Cardiac muscle cell (in vitro differentiated cells and primary cell): ENCODE data around the gene FERD3L. TPM values are rescaled to one million over a fixed set of nuclear protein-coding genes. Genes with fewer than 3 reads are reported as not detected.
A peak's percentile ranks its signal among the peaks of the same experiment; 100 is the strongest.

Experiments
- DNase-seq, 2 donors: peaks; one replicate each; pipeline versions ENCODE4 v3.0.0 to v3.0.0-alpha.2; 2010 to 2017; ENCODE audit warnings: low read depth in 1 of 2, low spot score in 1 of 2
- H3K27ac ChIP-seq: fragments of 200-600 bp; sonication (generic); 2 replicates; pipeline ENCODE4 v1.5.1; 2016
- H3K27me3 ChIP-seq: fragments of 200-600 bp; sonication (generic); 2 replicates; pipeline ENCODE4 v1.6.0; 2016; ENCODE audit warnings: control low read depth
- H3K36me3 ChIP-seq: fragments of 200-600 bp; sonication (generic); 2 replicates; pipeline ENCODE4 v1.5.1; 2016; ENCODE audit warnings: control low read depth
- H3K4me1 ChIP-seq: fragments of 200-600 bp; sonication (generic); 2 replicates; pipeline ENCODE4 v1.8.1; 2017; ENCODE audit warnings: low read depth, mild to moderate bottlenecking, mixed run types
- H3K4me3 ChIP-seq: fragments of 200-600 bp; sonication (generic); 2 replicates; pipeline ENCODE4 v1.5.1; 2016; ENCODE audit warnings: mild to moderate bottlenecking
- H3K9me3 ChIP-seq: fragments of 200-600 bp; sonication (generic); 2 replicates; pipeline ENCODE4 v1.5.1; 2017; ENCODE audit warnings: low read depth, mild to moderate bottlenecking, control low read depth
- CTCF ChIP-seq: IDR thresholded peaks from 2 replicates; pipeline ENCODE4 v1.5.1; 2012; ENCODE audit warnings: low read depth, mild to moderate bottlenecking, low read length
- polyA plus RNA-seq: library from polyadenylated mRNA; unstranded; fragments of >200 nt; fragmentation: Nextera tagmentation; extraction: Ambion mirVana; gene quantifications from 2 replicates; pipeline ENCODE4 v1.2.1, GENCODE V29; 2016
- total RNA-seq: library from RNA; depleted of rRNA; stranded (reverse); fragments of >200 nt; gene quantifications from 2 replicates; pipeline ENCODE4 v1.2.3, GENCODE V29; 2016

The FERD3L gene
- total and polyA plus RNA-seq, 2 experiments from 2014 or later = not detected

DNA sequence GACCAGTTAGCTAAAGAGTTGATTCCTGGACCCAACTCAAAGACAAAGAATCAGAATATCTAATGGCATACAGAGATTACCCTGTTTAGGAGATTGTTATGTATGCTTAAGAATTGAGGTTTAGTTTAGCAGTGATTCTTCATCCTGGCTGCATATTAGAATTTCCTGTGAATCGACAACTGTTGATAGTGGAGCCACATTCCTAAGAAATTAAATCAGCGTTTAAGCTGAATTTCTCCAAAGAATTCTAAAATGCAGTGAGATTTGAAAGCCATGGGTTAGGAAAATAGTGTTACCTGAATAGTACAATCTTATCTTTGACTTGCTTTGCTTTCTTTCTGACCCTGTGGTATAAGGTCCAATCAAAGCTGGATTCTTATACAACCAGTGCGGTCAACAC is 16.4 kb upstream of the FERD3L start:
- peak in 1 of 2 donors; percentile 8 for DNase-seq
- Histone ChIP-seq H3K36me3 (no peaks in the 10 kb centered on the region), H3K9me3 (no peaks in the 10 kb centered on the region), H3K27ac (no peak overlapping the region), H3K4me3 (no peak overlapping the region), H3K27me3 (peaks cover 15% of the 10 kb centered on the region), H3K4me1 (no peaks in the 10 kb centered on the region)
- no peak for TF ChIP-seq CTCF

- TF ChIP-seq CTCF = no peak
- H3K4me1 ChIP-seq = peaks cover 4% of the 10 kb centered on the region
These were observed 1.5 kb upstream of the FERD3L start for GRCh38 chr7:19146699-19147098.

GRCh38 chr7:19145434-19146115 is 354 bp upstream of the FERD3L start:
- no peaks in the 10 kb centered on the region for H3K9me3 ChIP-seq
- no peak overlapping the region for H3K27ac ChIP-seq
- no peaks in the 10 kb centered on the region for H3K36me3 ChIP-seq
- no peak for TF ChIP-seq CTCF
- H3K4me3 ChIP-seq = no peak overlapping the region
- peak in 1 of 2 donors; percentile 23 for DNase-seq
- peaks cover 70% of the 10 kb centered on the region for H3K27me3 ChIP-seq
- H3K4me1 ChIP-seq = peaks cover 4% of the 10 kb centered on the region

More at GRCh38 chr7:19146699-19147098, 1.5 kb upstream of the FERD3L start:
- H3K4me3 ChIP-seq = no peak overlapping the region
- peak; percentile 60 to 73 for DNase-seq
- H3K27ac ChIP-seq = no peak overlapping the region
- peaks cover 59% of the 10 kb centered on the region for H3K27me3 ChIP-seq
- H3K36me3 ChIP-seq = no peaks in the 10 kb centered on the region
- no peaks in the 10 kb centered on the region for H3K9me3 ChIP-seq

GRCh38 chr7:19143881-19144574 is 1.2 kb downstream of the FERD3L start:
- Histone ChIP-seq H3K27me3 (peaks cover 84% of the 10 kb centered on the region), H3K27ac (no peak overlapping the region), H3K9me3 (no peaks in the 10 kb centered on the region), H3K4me1 (peaks cover 4% of the 10 kb centered on the region), H3K4me3 (peak overlapping the region; percentile 11), H3K36me3 (no peaks in the 10 kb centered on the region)
- no peak for TF ChIP-seq CTCF
- no peak for DNase-seq

GRCh38 chr7:19139706-19140327 is 5.4 kb downstream of the FERD3L start:
- Histone ChIP-seq H3K27ac (no peak overlapping the region), H3K9me3 (no peaks in the 10 kb centered on the region), H3K27me3 (peaks cover 56% of the 10 kb centered on the region), H3K4me3 (no peak overlapping the region), H3K36me3 (no peaks in the 10 kb centered on the region), H3K4me1 (peaks cover 1% of the 10 kb centered on the region)
- TF ChIP-seq CTCF = no peak
- DNase-seq = no peak
